Heart right ventricle (tissue), 16 donors: ENCODE measurements around the gene TUSC1. TPM values are rescaled to one million over a fixed set of nuclear protein-coding genes. Genes with fewer than 3 reads are reported as not detected.
A peak's percentile ranks its signal among the peaks of the same experiment; 100 is the strongest.
"Not testable (repeated sequence)": the region's sequence is repeated elsewhere in the genome, so short reads cannot be mapped to it uniquely, and the experiment has no call there.

ENCODE experiments used
- ATAC-seq, 8 donors: fragments of 200-7000 bp; cut with Tn5 transposase; one replicate each; pipeline ENCODE4 v1.9.1; 2020; ENCODE audit warnings: mild to moderate bottlenecking in 8 of 8, moderate library complexity in 8 of 8, moderate number of reproducible peaks in 1 of 8
- DNase-seq, 2 donors: peaks; one replicate each; pipeline ENCODE4 v3.0.0-alpha.2; 2020
- H3K27ac ChIP-seq, 10 donors: fragments of 200-600 bp; sonication (generic) in 2 of 10; one replicate each; pipeline versions ENCODE4 v1.5.0 to v1.8.0; 2020 to 2022; ENCODE audit warnings: mild to moderate bottlenecking in 3 of 10
- H3K27me3 ChIP-seq, 7 donors: fragments of 200-600 bp; one replicate each; pipeline ENCODE4 v1.8.0; 2021 to 2022; ENCODE audit warnings: mild to moderate bottlenecking in 2 of 7
- H3K36me3 ChIP-seq, 9 donors: fragments of 200-600 bp; sonication (generic) in 1 of 9; one replicate each; pipeline versions ENCODE4 v1.5.0 to v1.8.0; 2020 to 2022; ENCODE audit warnings: mild to moderate bottlenecking in 2 of 9
- H3K4me1 ChIP-seq, 9 donors: fragments of 200-600 bp; sonication (generic) in 1 of 9; one replicate each; pipeline versions ENCODE4 v1.5.0 to v1.8.0; 2020 to 2022; ENCODE audit warnings: mild to moderate bottlenecking in 4 of 9
- H3K4me3 ChIP-seq, 10 donors: fragments of 200-600 bp; sonication (generic) in 2 of 10; one replicate each; pipeline versions ENCODE4 v1.5.0 to v1.8.0; 2020 to 2022; ENCODE audit warnings: mild to moderate bottlenecking in 7 of 10, moderate library complexity in 2 of 10
- H3K9me3 ChIP-seq, 11 donors: fragments of 200-600 bp in 10 of 11; sonication (generic) in 2 of 11; one replicate each; pipeline versions ENCODE4 v1.5.0 to v1.8.0; 2013 to 2022; ENCODE audit warnings: mild to moderate bottlenecking in 2 of 11, control low read depth in 1 of 11, moderate library complexity in 1 of 11
- WGBS, 2 donors: extraction: QIAGEN DNeasy Blood & Tissue Kit; methylation state at CpG; one replicate each; pipeline ENCODE4 v1.1.7; 2013; ENCODE audit warnings: inconsistent platforms in 1 of 2; 5-methylcytosine and 5-hydroxymethylcytosine counted together
- intact Hi-C, 10 donors: fragments of 100-400 bp; cut with DNase I; formaldehyde crosslinking; loops; one replicate each; pipeline versions ENCODE4 v1.11.1 to v1.14.2; 2022
- polyA plus RNA-seq, 2 donors: library from polyadenylated mRNA; stranded (reverse); fragments of 200-250 nt; gene quantifications; one replicate each; pipeline ENCODE4 v1.2.3, GENCODE V29; 2013
- total RNA-seq, 10 donors: library from RNA; stranded (reverse); fragmentation: NEBNext Ultra II Directional in 3 of 10; extraction: Animal tissue kit (Norgen Biotek cat#: 25700) in 3 of 10; gene quantifications; one replicate each; pipeline versions ENCODE4 v1.2.1 to v1.2.4, GENCODE V29; 2021 to 2023
- TF ChIP-seq, protein P1 (sequence below), 9 donors: fragments of 200-600 bp; sonication (generic) in 2 of 9; IDR thresholded peaks; one replicate each; pipeline versions ENCODE4 v1.5.0 to v1.8.0; 2021 to 2022; ENCODE audit warnings: antibody characterized with exemption in 9 of 9, mild to moderate bottlenecking in 5 of 9, moderate library complexity in 1 of 9
- donor health status: Arrhythmogenic right ventricular cardiomyopathy.
- donor health status: ischemic (EF 13 %, LVEDD 7.1; RV severe dilation, severe dysfunction).
- donor health status: healthy with polysubstance abuse.
- donor health status: DM: no; HTN: yes; CAD: no.
- donor health status: DM: no; HTN: no; CAD: no.
- donor health status: ischemic (EF 25% LVEDD 6.9; RV normal size, moderate dysfunction).
- donor health status: ischemic (EF 25% LVEDD 5.7; RV mildly dilated, moderate dysfunction).
- donor health status: healthy.
- donor health status: DM: yes; HTN: yes; CAD: no.
- donor health status: Ischemic cardiomyopathy.
- donor health status: ischemic (EF 35%, LVEDD 5.7; RV mildly dilated, moderate dysfunction).
- donor health status: nonischemic (EF 11% LVEDD 7.7; RV severe dilation, severe dysfunction).
- donor health status: DM: yes; HTN: yes; CAD: no.
- donor health status: PGD.
- donor health status: ischemic (EF 29% LVEDD 5.4; RV normal size, mild dysfunction).
- donor health status: nonischemic (EF 23%, LVEDD 6.1; RV moderate dilation, normal function).

TUSC1 gene
- total and polyA plus RNA-seq, 12 donors: 4.3 to 14.3 (median 7.8) TPM

DNA sequence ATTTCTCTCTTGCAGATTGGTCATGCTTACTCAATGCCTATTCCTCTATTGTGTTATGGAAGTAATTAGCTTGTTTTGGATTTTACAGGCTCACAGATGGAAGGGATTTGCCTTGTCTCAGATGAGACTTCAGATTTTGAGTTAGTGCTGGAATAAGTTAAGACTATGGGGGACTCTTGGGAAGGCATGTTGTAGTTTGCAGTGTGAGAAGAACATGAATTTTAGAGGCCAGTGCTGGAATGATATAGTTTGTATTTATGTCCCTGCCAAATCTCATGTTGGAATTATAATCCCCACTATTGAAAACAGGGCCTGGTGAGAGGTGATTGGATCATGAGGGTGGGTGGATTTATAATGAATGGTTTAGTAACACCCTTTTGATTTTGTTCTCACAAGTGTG lies 6.1 kb upstream of the TUSC1 start:
- TF ChIP-seq, protein P1, sequence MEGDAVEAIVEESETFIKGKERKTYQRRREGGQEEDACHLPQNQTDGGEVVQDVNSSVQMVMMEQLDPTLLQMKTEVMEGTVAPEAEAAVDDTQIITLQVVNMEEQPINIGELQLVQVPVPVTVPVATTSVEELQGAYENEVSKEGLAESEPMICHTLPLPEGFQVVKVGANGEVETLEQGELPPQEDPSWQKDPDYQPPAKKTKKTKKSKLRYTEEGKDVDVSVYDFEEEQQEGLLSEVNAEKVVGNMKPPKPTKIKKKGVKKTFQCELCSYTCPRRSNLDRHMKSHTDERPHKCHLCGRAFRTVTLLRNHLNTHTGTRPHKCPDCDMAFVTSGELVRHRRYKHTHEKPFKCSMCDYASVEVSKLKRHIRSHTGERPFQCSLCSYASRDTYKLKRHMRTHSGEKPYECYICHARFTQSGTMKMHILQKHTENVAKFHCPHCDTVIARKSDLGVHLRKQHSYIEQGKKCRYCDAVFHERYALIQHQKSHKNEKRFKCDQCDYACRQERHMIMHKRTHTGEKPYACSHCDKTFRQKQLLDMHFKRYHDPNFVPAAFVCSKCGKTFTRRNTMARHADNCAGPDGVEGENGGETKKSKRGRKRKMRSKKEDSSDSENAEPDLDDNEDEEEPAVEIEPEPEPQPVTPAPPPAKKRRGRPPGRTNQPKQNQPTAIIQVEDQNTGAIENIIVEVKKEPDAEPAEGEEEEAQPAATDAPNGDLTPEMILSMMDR (IDR thresholded peaks at IDR 0.05): no peak
- DNase-seq (no peak), ATAC-seq (no peak)
- Histone ChIP-seq H3K27me3 (no peaks in the 10 kb centered on the region), H3K4me3 (no peak overlapping the region), H3K9me3 (peaks cover 0 to 8% (median 0%) of the 10 kb centered on the region in 11 donors), H3K27ac (no peak overlapping the region), H3K4me1 (peaks cover 0 to 6% (median 0%) of the 10 kb centered on the region in 9 donors), H3K36me3 (no peaks in the 10 kb centered on the region)
- intact Hi-C loops: no loop called here

DNA sequence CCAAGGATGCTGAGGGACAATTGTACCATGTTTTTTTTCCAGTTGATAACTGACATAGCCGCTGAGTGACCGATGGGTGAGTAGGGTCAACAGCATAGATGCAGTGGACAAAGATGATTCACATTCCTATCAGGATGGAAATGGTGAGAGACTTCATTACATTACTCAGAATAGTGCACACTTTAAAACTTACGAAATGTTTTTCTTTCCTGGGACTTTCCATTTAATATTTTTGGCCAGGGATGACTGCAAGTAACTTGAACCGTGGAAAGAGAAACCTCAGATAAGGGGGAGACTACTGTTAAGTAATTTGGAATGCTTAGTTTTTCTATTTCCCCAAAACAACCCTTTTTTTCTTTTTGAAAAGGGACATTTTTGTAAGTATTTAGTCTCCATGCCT lies 3.0 kb upstream of the TUSC1 start:
- intact Hi-C loops: no loop called here
- WGBS, 2 donors: 55 to 56% methylated on average over 4 of the region's 4 CpGs
- Histone ChIP-seq H3K4me3 (no peak overlapping the region), H3K27me3 (no peaks in the 10 kb centered on the region), H3K4me1 (peaks cover 0 to 18% (median 13%) of the 10 kb centered on the region in 9 donors), H3K27ac (peak overlapping the region in 1 of 10 donors; percentile 22), H3K9me3 (peaks cover 0 to 8% (median 0%) of the 10 kb centered on the region in 11 donors), H3K36me3 (no peaks in the 10 kb centered on the region)
- DNase-seq: no peak
- no peak for ATAC-seq
- TF ChIP-seq, protein P1 (IDR thresholded peaks at IDR 0.05): no peak

DNA sequence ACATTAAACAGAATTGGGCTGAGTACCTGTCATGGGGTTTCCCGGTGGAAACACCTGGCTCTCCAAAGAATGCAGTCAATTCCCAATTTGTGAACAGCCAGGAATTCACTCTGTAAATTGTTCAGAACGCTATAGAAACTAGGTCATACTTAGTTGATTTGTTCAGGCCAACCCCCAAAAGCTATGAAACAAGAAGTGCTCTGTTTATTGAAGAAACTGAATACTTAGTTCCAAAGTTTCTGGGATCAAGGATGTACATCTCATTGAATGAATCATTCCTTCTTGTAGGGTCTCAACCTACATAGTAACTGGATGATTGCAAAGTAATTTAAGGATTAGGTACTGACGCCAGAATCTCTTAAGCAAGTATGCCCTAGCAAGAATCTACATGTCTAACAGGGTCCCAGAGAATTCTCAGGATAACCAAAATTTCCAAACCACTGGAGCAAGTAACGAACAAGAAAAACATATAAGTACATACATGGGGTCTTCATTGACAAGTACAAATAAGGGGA lies 659 bp upstream of the TUSC1 start:
- intact Hi-C loops: no loop called here
- ATAC-seq: no peak
- Histone ChIP-seq H3K27ac (peak overlapping the region in 9 of 10 donors; percentile 93 to 99 (median 97)), H3K4me1 (peaks cover 0 to 18% (median 13%) of the 10 kb centered on the region in 9 donors), H3K9me3 (peaks cover 0 to 8% (median 0%) of the 10 kb centered on the region in 11 donors), H3K36me3 (no peaks in the 10 kb centered on the region), H3K4me3 (peak overlapping the region; percentile 63 to 98 (median 84)), H3K27me3 (no peaks in the 10 kb centered on the region)
- WGBS, 2 donors: 53 to 58% methylated on average over 4 of the region's 4 CpGs
- no peak for DNase-seq
- TF ChIP-seq, protein P1 (IDR thresholded peaks at IDR 0.05): no peak

DNA sequence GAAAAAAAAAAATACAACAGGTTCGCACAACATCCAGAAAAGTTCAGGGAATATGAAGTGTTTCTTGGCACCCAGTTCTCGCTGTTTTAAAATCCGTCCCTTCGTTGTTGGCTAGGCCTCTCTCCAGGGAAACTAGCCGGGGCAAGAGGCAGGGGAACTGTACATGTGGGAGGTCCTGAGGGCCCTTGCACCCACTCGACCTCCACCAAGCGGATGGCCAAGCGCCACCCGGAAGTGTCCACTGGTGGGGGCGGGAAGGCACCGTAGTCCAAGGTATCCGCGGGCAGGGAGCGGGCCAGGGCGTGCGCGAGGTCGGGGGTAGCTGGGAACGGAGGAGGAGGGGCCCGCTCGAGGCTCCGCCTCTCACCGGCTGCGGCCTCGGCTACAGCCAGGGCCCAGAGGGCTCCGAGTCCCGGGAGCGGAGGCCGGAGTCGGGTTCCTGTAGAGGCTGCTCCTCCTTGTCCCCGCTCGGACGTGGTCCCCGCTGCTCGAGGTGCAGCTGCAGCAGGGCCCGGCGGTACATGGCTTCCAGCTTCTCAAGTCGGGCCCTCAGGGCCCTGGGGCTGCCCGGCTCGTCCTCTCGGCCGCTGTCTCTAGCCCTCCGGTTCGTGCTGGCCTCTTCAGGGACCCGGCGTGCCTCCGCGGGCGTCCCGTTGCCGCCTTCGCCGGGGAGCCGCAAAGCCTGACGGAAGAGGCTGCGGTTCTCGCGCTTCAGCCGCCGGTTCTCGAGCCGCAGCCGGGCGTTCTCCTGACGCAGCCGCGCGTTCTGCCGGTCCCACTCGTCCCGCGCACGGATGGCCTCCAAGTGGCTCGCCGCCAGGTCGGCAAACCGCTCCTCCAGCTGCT lies 720 bp downstream of the TUSC1 start:
- Histone ChIP-seq H3K4me3 (peak overlapping the region; percentile 63 to 98 (median 84)), H3K27me3 (no peaks in the 10 kb centered on the region), H3K27ac (peak overlapping the region; percentile 93 to 99 (median 96)), H3K9me3 (no peaks in the 10 kb centered on the region), H3K36me3 (no peaks in the 10 kb centered on the region), H3K4me1 (peaks cover 0 to 18% (median 13%) of the 10 kb centered on the region in 9 donors)
- peak; percentile 94 to 98 (median 98) for ATAC-seq
- peak; percentile 78 to 89 for DNase-seq
- intact Hi-C loops: no loop called here
- 1% methylated on average over 77 of the region's 77 CpGs for WGBS, 2 donors
- TF ChIP-seq, protein P1 (IDR thresholded peaks at IDR 0.05): no peak

DNA sequence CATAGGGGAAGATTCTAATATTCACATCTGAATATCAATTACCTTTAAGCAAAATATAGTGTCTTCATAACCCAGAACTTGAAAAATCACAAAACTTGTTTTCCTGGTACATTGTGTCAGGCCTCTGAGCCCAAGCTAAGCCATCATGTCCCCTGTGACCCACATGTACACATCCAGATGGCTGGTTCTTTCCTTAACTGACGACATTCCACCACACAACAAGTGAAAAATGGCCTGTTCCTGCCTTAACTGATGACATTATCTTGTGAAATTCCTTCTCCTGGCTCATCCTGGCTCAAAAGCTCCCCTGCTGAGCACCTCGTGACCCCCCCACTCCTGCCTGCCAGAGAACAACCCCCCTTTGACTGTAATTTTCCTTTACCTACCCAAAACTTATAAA lies 2.4 kb downstream of the TUSC1 start:
- H3K4me3 ChIP-seq, H3K9me3 ChIP-seq, H3K27me3 ChIP-seq, H3K27ac ChIP-seq, intact Hi-C loops, ATAC-seq, H3K36me3 ChIP-seq, DNase-seq: not testable (repeated sequence)
- H3K4me1 ChIP-seq: peaks cover 0 to 18% (median 12%) of the 10 kb centered on the region in 9 donors
- 78 to 84% methylated on average over 2 of the region's 2 CpGs for WGBS, 2 donors
